ENCODE results near the gene KIF16B. TPM values are rescaled to one million over a fixed set of nuclear protein-coding genes. Genes with fewer than 3 reads are reported as not detected.

Gene KIF16B
- total RNA-seq, 2 experiments from 2014 or later, result 3.2 to 3.4 TPM

DNA sequence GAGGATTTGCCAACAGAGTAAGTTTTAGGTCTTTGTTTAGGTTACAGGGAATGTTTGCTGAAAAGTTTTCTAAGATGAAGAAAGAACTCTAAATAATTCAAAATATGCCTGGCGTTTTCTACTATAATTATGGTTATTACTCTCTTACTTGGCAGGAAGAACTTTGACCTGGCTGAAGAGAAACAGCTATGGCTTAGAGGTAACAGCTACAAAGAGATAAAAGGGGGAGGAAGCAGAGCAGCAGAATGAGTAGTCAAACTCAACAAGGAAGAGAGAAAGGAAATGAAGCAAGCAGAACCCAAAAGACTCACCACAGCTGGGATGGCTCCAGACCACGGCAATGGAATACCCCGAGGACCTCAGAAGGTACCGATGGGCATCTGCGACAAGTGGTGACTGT lies 95.6 kb downstream of the KIF16B start:
- DNase-seq, result no peak
- Mint-ChIP-seq H3K36me3 (ENCODE audit: low read depth) (no peaks in the 10 kb centered on the region), H3K9me3 (ENCODE audit: insufficient read depth) (no peaks in the 10 kb centered on the region), H3K27ac (no peak overlapping the region), H3K27me3 (ENCODE audit: low read depth) (no peaks in the 10 kb centered on the region), H3K4me1 (ENCODE audit: low read depth) (no peaks in the 10 kb centered on the region), H3K4me3 (no peak overlapping the region)
- CTCF ChIA-PET, result no interaction called here
- POLR2A ChIA-PET, result no interaction called here
- ATAC-seq, result no peak

GRCh38 chr20:16476032-16476431 lies 97.2 kb downstream of the KIF16B start:
- Mint-ChIP-seq H3K9me3 (ENCODE audit: insufficient read depth) (no peaks in the 10 kb centered on the region), H3K36me3 (ENCODE audit: low read depth) (no peaks in the 10 kb centered on the region), H3K27me3 (ENCODE audit: low read depth) (no peaks in the 10 kb centered on the region), H3K27ac (no peak overlapping the region), H3K4me3 (no peak overlapping the region), H3K4me1 (ENCODE audit: low read depth) (no peaks in the 10 kb centered on the region)
- ATAC-seq, result no peak
- POLR2A ChIA-PET, result no interaction called here
- DNase-seq, result no peak
- CTCF ChIA-PET, result interaction anchor here (0.8 to 1.8 kb wide), 7 partner anchors 9 to 767 kb away, joined by 3 to 5 read pairs (median 3); no protein-coding TSS in a partner anchor

GRCh38 chr20:16475225-16475624 lies 98.0 kb downstream of the KIF16B start:
- DNase-seq (no peak), ATAC-seq (no peak)
- Mint-ChIP-seq H3K9me3 (ENCODE audit: insufficient read depth) (no peaks in the 10 kb centered on the region), H3K4me1 (ENCODE audit: low read depth) (no peaks in the 10 kb centered on the region), H3K27ac (no peak overlapping the region), H3K27me3 (ENCODE audit: low read depth) (no peaks in the 10 kb centered on the region), H3K4me3 (no peak overlapping the region), H3K36me3 (ENCODE audit: low read depth) (no peaks in the 10 kb centered on the region)
- ChIA-PET CTCF (interaction anchor here (0.8 to 1.8 kb wide), 7 partner anchors 9 to 766 kb away, joined by 3 to 5 read pairs (median 3); no protein-coding TSS in a partner anchor), POLR2A (no interaction called here)

DNA sequence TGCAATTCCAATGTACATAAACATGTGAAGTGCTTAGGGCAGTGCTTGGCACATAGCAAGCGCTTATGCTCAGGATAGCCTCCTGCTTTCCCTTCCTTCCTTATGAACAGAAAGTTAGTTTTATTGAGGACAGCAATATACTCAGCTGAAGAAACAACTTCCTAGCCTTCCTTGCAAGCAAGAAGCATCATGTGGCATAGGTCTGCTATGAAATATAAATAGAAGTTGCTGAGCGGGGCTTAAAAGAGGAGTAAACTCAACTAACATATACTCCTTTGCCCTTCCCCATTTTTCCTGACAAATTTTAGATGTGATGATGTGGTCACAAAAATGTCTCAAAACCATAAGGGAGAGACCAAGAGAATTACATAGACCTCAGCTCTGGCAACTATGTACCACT lies 98.9 kb downstream of the KIF16B start:
- no peak overlapping the region for H3K4me3 Mint-ChIP-seq
- H3K27me3 Mint-ChIP-seq (ENCODE audit: low read depth), result no peaks in the 10 kb centered on the region
- no peaks in the 10 kb centered on the region for H3K9me3 Mint-ChIP-seq (ENCODE audit: insufficient read depth)
- H3K36me3 Mint-ChIP-seq (ENCODE audit: low read depth), result no peaks in the 10 kb centered on the region
- no peaks in the 10 kb centered on the region for H3K4me1 Mint-ChIP-seq (ENCODE audit: low read depth)
- DNase-seq (no peak), ATAC-seq (no peak)
- no peak overlapping the region for H3K27ac Mint-ChIP-seq
- POLR2A ChIA-PET, result no interaction called here
- CTCF ChIA-PET, result interaction anchor here (1.3 to 1.8 kb wide), 3 partner anchors 8 to 766 kb away, joined by 3 read pairs; no protein-coding TSS in a partner anchor

DNA sequence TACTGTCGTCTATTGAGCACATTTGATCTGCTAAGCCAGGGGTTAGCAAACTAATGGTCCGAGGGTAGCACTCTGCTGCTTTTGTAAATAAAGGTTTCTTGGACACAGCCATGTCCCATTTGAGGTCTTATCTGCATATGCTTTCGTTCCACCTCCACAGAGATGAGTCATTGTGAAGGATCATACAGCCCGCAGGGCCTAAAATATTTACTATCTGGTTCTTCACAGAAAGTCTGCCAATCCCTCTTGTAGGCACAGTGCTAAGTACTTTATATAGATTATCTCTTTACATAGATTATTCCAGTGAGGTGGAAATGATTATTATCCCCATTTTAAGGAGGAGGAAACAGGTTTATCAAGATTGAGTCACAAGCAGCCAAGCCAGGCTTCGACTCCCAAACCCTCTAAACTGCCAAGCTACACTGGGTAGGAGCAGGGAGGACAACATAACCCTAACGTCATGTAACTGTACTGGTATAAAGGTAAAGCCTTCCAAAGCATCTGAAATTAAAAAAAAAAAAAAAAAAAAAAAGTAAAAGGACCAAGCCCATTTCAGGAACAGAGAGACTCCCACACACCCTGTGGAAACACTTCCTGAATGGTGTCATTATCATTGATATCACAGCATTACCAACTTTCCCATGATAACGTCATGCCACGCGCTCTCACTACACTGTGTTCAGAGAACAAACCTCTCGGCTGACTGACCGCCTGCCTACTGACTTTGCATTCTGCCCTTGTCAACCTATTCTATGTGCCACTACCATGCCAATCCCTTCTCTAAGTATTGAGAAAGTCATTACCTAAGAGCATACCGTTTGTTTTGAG lies 101.0 kb downstream of the KIF16B start:
- POLR2A ChIA-PET, result no interaction called here
- no peaks in the 10 kb centered on the region for H3K4me1 Mint-ChIP-seq (ENCODE audit: low read depth)
- H3K4me3 Mint-ChIP-seq, result no peak overlapping the region
- no peak overlapping the region for H3K27ac Mint-ChIP-seq
- DNase-seq (no peak), ATAC-seq (no peak)
- H3K9me3 Mint-ChIP-seq (ENCODE audit: insufficient read depth), result no peaks in the 10 kb centered on the region
- CTCF ChIA-PET, result no interaction called here
- no peaks in the 10 kb centered on the region for H3K27me3 Mint-ChIP-seq (ENCODE audit: low read depth)
- no peaks in the 10 kb centered on the region for H3K36me3 Mint-ChIP-seq (ENCODE audit: low read depth)

GRCh38 chr20:16469395-16469905 lies 103.8 kb downstream of the KIF16B start:
- ChIA-PET CTCF (no interaction called here), POLR2A (no interaction called here)
- DNase-seq, result no peak
- H3K4me3 Mint-ChIP-seq, result no peak overlapping the region
- no peak overlapping the region for H3K27ac Mint-ChIP-seq
- no peaks in the 10 kb centered on the region for H3K27me3 Mint-ChIP-seq (ENCODE audit: low read depth)
- H3K36me3 Mint-ChIP-seq (ENCODE audit: low read depth), result peaks cover 1% of the 10 kb centered on the region
- H3K9me3 Mint-ChIP-seq (ENCODE audit: insufficient read depth), result no peaks in the 10 kb centered on the region
- H3K4me1 Mint-ChIP-seq (ENCODE audit: low read depth), result no peaks in the 10 kb centered on the region
- no peak for ATAC-seq

DNA sequence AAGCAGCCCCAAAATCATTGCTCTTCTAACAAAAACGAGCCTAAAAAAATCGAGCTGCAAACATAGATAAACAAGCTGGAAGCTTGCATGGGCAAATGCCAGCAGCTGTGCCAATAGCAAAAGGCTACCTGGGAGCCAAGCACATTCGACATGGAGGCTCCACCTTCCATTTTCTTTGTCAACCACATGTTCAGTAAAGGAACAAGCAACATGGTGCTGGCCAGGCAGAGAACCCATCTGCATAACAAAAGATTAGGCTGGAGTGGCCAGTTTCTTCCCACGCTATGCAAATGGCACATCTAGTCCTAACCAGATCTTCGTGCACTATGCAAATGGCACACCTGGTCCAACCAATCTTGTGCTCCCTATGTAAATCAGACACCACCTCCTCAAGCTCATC lies 110.5 kb downstream of the KIF16B start:
- Mint-ChIP-seq H3K4me3 (no peak overlapping the region), H3K4me1 (ENCODE audit: low read depth) (no peaks in the 10 kb centered on the region), H3K9me3 (ENCODE audit: insufficient read depth) (no peaks in the 10 kb centered on the region), H3K36me3 (ENCODE audit: low read depth) (peaks cover 1% of the 10 kb centered on the region), H3K27ac (no peak overlapping the region), H3K27me3 (ENCODE audit: low read depth) (no peaks in the 10 kb centered on the region)
- no peak for DNase-seq
- ChIA-PET POLR2A (no interaction called here), CTCF (no interaction called here)
- ATAC-seq, result no peak

DNA sequence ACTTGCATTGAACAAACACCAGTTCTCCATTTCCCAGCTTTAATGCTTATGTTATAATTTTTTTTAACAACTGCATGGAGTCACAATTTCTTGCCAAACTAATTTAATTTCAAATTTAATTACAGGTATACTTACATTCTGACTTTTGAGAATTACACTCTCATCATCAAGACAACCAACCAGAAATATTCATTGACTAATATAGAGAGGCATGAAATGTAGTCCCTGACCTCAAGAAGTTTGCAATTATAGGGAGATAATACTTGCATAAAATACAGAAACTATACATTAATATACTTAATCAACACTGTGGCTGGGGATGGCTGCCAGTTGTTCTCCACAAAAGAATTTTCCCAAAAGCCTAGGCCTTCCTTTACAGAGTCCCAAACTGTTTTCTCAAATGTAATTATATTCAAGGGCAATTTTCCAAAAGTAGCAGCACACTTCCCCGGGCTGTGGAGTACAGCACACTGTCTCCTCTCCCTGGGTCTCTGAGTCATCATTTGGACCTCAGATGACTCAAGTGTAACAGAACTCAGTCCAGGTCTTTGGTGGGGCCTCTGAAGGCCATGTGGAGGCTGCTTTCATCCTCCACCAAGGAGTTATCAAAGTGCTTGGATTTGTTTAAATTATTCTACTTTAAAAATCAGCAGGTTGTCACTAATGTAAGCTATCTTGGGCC lies 114.1 kb downstream of the KIF16B start:
- no peaks in the 10 kb centered on the region for H3K9me3 Mint-ChIP-seq (ENCODE audit: insufficient read depth)
- CTCF ChIA-PET, result no interaction called here
- DNase-seq (no peak), ATAC-seq (no peak)
- H3K27ac Mint-ChIP-seq, result no peak overlapping the region
- H3K36me3 Mint-ChIP-seq (ENCODE audit: low read depth), result no peaks in the 10 kb centered on the region
- POLR2A ChIA-PET, result no interaction called here
- no peaks in the 10 kb centered on the region for H3K4me1 Mint-ChIP-seq (ENCODE audit: low read depth)
- H3K4me3 Mint-ChIP-seq, result no peak overlapping the region
- H3K27me3 Mint-ChIP-seq (ENCODE audit: low read depth), result no peaks in the 10 kb centered on the region

GRCh38 chr20:16457514-16457913 lies 115.7 kb downstream of the KIF16B start:
- Mint-ChIP-seq H3K27me3 (ENCODE audit: low read depth) (no peaks in the 10 kb centered on the region), H3K27ac (no peak overlapping the region), H3K4me1 (ENCODE audit: low read depth) (no peaks in the 10 kb centered on the region), H3K36me3 (ENCODE audit: low read depth) (no peaks in the 10 kb centered on the region), H3K9me3 (ENCODE audit: insufficient read depth) (no peaks in the 10 kb centered on the region), H3K4me3 (no peak overlapping the region)
- ChIA-PET CTCF (interaction anchor here (1.2 kb wide), 1 partner anchor 18 kb away, joined by 3 read pairs; no protein-coding TSS in a partner anchor), POLR2A (no interaction called here)
- DNase-seq, result no peak
- no peak for ATAC-seq

GRCh38 chr20:16455324-16455723 lies 117.9 kb downstream of the KIF16B start:
- no peak for DNase-seq
- Mint-ChIP-seq H3K36me3 (ENCODE audit: low read depth) (no peaks in the 10 kb centered on the region), H3K4me3 (no peak overlapping the region), H3K27me3 (ENCODE audit: low read depth) (no peaks in the 10 kb centered on the region), H3K9me3 (ENCODE audit: insufficient read depth) (no peaks in the 10 kb centered on the region), H3K27ac (no peak overlapping the region), H3K4me1 (ENCODE audit: low read depth) (no peaks in the 10 kb centered on the region)
- ChIA-PET CTCF (no interaction called here), POLR2A (no interaction called here)
- no peak for ATAC-seq

DNA sequence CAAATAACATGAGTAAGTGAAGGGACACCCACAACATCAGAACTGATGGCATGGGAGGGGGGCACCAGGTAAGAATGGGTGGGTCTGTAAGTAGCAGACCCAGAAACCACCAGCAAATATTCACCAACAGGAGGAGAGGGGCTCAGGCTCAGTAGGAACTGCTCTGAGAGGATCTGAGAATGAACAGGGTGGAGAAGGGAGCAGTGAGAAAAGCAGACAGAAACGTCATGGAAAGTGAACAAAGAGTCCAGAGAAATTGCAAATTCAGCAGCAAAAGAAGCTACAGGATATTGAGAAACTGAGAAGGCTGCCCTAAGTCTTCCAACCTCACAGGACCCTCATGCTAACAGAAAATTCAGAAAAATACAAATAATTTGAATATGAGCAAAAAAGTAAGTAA lies 121.3 kb downstream of the KIF16B start:
- POLR2A ChIA-PET, result interaction anchor here (1.0 kb wide), 1 partner anchor 13 kb away, joined by 3 read pairs; no protein-coding TSS in a partner anchor
- no peak for ATAC-seq

GRCh38 chr20:16451001-16451400 lies 122.2 kb downstream of the KIF16B start:
- Mint-ChIP-seq H3K4me3 (no peak overlapping the region), H3K9me3 (ENCODE audit: insufficient read depth) (no peaks in the 10 kb centered on the region), H3K27ac (no peak overlapping the region), H3K4me1 (ENCODE audit: low read depth) (no peaks in the 10 kb centered on the region), H3K36me3 (ENCODE audit: low read depth) (no peaks in the 10 kb centered on the region), H3K27me3 (ENCODE audit: low read depth) (no peaks in the 10 kb centered on the region)
- CTCF ChIA-PET, result interaction anchor here (0.6 kb wide), 1 partner anchor 1408 kb away, joined by 3 read pairs; no protein-coding TSS in a partner anchor
- no peak for DNase-seq
- ATAC-seq, result no peak
- POLR2A ChIA-PET, result no interaction called here

More for the DNA sequence above, 121.3 kb downstream of the KIF16B start:
- no peak overlapping the region for H3K27ac Mint-ChIP-seq
- no peak overlapping the region for H3K4me3 Mint-ChIP-seq
- no peaks in the 10 kb centered on the region for H3K9me3 Mint-ChIP-seq (ENCODE audit: insufficient read depth)
- CTCF ChIA-PET, result no interaction called here
- H3K4me1 Mint-ChIP-seq (ENCODE audit: low read depth), result no peaks in the 10 kb centered on the region
- no peak for DNase-seq
- H3K27me3 Mint-ChIP-seq (ENCODE audit: low read depth), result no peaks in the 10 kb centered on the region
- H3K36me3 Mint-ChIP-seq (ENCODE audit: low read depth), result no peaks in the 10 kb centered on the region

All from activated CD8-positive, alpha-beta T cell treated with anti-CD3 and anti-CD28 coated beads, Interleukin-2, amount 10 ng/mL, durations not matched to agents 7 days and 5 days (primary cell).